ENCODE data around the gene AOPEP. TPM values are rescaled to one million over a fixed set of nuclear protein-coding genes. Genes with fewer than 3 reads are reported as not detected.

Gene AOPEP
- total and polyA plus RNA-seq, 9 of the 15 experiments (the other 6 are each of a cell fraction or from before 2014, with no cell fraction given): 4.5 to 19.3 (median 13.5) TPM

DNA sequence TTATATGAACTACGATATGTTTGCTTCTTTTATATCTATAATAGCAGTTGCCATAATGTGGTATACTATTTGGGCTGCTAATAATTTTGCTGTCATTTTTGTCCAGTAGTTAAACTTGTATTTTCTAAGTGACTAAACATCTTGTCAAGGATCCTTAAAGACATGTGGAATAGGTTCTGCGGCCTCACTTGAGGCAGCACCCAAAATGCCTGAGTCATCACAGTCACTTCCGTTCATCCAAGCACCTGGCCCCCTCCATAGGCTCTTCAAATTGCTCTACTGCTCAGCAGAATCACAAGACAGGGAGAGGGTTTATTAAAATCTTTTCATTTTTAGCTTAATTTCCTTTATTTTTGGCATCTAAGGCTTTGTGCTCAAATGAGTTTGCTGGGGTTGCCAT lies 259.1 kb downstream of the AOPEP start (continued):
- TF ChIP-seq ZNF77 (CRISPR knock-in tag; IDR thresholded peaks at IDR 0.05) (no peak), ZKSCAN1 (IDR thresholded peaks at IDR 0.05; ENCODE audit: low read depth, low read length) (no peak), GATAD2B (IDR thresholded peaks at IDR 0.05; ENCODE audit: borderline replicate concordance) (no peak), ATF1 (CRISPR knock-in tag; IDR thresholded peaks at IDR 0.05) (no peak), ATF1 (tag; IDR thresholded peaks at IDR 0.05) (0 out of 2 replicates have a peak, but pooled peaks have one; percentile 21), TAL1 (IDR thresholded peaks at IDR 0.05) (no peak), TAF9B (IDR thresholded peaks at IDR 0.05; ENCODE audit: partially characterized antibody) (no peak), ZNF316 (IDR thresholded peaks at IDR 0.05) (peak; percentile 97)
- TF ChIP-seq, protein P1, sequence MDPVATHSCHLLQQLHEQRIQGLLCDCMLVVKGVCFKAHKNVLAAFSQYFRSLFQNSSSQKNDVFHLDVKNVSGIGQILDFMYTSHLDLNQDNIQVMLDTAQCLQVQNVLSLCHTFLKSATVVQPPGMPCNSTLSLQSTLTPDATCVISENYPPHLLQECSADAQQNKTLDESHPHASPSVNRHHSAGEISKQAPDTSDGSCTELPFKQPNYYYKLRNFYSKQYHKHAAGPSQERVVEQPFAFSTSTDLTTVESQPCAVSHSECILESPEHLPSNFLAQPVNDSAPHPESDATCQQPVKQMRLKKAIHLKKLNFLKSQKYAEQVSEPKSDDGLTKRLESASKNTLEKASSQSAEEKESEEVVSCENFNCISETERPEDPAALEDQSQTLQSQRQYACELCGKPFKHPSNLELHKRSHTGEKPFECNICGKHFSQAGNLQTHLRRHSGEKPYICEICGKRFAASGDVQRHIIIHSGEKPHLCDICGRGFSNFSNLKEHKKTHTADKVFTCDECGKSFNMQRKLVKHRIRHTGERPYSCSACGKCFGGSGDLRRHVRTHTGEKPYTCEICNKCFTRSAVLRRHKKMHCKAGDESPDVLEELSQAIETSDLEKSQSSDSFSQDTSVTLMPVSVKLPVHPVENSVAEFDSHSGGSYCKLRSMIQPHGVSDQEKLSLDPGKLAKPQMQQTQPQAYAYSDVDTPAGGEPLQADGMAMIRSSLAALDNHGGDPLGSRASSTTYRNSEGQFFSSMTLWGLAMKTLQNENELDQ (CRISPR knock-in tag; IDR thresholded peaks at IDR 0.05; ENCODE audit: borderline replicate concordance): no peak
- TF ChIP-seq, protein P2, sequence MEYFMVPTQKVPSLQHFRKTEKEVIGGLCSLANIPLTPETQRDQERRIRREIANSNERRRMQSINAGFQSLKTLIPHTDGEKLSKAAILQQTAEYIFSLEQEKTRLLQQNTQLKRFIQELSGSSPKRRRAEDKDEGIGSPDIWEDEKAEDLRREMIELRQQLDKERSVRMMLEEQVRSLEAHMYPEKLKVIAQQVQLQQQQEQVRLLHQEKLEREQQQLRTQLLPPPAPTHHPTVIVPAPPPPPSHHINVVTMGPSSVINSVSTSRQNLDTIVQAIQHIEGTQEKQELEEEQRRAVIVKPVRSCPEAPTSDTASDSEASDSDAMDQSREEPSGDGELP (CRISPR knock-in tag; IDR thresholded peaks at IDR 0.05; ENCODE audit: borderline replicate concordance): no peak
- TF ChIP-seq, protein P3, sequence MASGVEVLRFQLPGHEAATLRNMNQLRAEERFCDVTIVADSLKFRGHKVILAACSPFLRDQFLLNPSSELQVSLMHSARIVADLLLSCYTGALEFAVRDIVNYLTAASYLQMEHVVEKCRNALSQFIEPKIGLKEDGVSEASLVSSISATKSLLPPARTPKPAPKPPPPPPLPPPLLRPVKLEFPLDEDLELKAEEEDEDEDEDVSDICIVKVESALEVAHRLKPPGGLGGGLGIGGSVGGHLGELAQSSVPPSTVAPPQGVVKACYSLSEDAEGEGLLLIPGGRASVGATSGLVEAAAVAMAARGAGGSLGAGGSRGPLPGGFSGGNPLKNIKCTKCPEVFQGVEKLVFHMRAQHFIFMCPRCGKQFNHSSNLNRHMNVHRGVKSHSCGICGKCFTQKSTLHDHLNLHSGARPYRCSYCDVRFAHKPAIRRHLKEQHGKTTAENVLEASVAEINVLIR (CRISPR knock-in tag; IDR thresholded peaks at IDR 0.05): no peak
- TF ChIP-seq, protein P4, sequence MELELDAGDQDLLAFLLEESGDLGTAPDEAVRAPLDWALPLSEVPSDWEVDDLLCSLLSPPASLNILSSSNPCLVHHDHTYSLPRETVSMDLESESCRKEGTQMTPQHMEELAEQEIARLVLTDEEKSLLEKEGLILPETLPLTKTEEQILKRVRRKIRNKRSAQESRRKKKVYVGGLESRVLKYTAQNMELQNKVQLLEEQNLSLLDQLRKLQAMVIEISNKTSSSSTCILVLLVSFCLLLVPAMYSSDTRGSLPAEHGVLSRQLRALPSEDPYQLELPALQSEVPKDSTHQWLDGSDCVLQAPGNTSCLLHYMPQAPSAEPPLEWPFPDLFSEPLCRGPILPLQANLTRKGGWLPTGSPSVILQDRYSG (tag; conservative IDR thresholded peaks at IDR 0.05; ENCODE audit: low read depth): no peak
- TF ChIP-seq, protein P5, sequence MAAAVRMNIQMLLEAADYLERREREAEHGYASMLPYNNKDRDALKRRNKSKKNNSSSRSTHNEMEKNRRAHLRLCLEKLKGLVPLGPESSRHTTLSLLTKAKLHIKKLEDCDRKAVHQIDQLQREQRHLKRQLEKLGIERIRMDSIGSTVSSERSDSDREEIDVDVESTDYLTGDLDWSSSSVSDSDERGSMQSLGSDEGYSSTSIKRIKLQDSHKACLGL (CRISPR knock-in tag; IDR thresholded peaks at IDR 0.05; ENCODE audit: borderline replicate concordance, poor library complexity, severe bottlenecking): no peak

Data from K562 (cell line).